HG03565 (cell line): ENCODE data around the gene LZTS3.
"Not testable (repeated sequence)": the region's sequence is repeated elsewhere in the genome, so short reads cannot be mapped to it uniquely, and the experiment has no call there.

Experiments used
- ATAC-seq: cut with Tn5 transposase; IDR thresholded peaks from one replicate; pipeline ENCODE4 v1.9.1; 2021; ENCODE audit warnings: mild to moderate bottlenecking, moderate library complexity; ENCODE audit not compliant: unreplicated experiment

LZTS3 gene

GRCh38 chr20:3146732-3147341 lies 26.5 kb downstream of the LZTS3 start:
- ATAC-seq, result no peak

- no peak for ATAC-seq
These were observed 31.6 kb downstream of the LZTS3 start for GRCh38 chr20:3141757-3142156.

GRCh38 chr20:3137492-3137891 lies 35.9 kb downstream of the LZTS3 start:
- no peak for ATAC-seq

GRCh38 chr20:3135507-3136070 lies 37.8 kb downstream of the LZTS3 start:
- no peak for ATAC-seq

- no peak for ATAC-seq
These were observed 39.2 kb downstream of the LZTS3 start for GRCh38 chr20:3134151-3134550.

- no peak for ATAC-seq
These were observed 40.2 kb downstream of the LZTS3 start for GRCh38 chr20:3133155-3133554.

GRCh38 chr20:3130051-3130600 lies 43.2 kb downstream of the LZTS3 start:
- no peak for ATAC-seq

- ATAC-seq, result no peak
These were observed 44.3 kb downstream of the LZTS3 start for GRCh38 chr20:3129094-3129493.

GRCh38 chr20:3128275-3128984 lies 44.9 kb downstream of the LZTS3 start:
- no peak for ATAC-seq

GRCh38 chr20:3126527-3126859 lies 46.9 kb downstream of the LZTS3 start:
- no peak for ATAC-seq

GRCh38 chr20:3125776-3126526 lies 47.4 kb downstream of the LZTS3 start:
- ATAC-seq, result not testable (repeated sequence)

GRCh38 chr20:3124773-3125560 lies 48.4 kb downstream of the LZTS3 start:
- not testable (repeated sequence) for ATAC-seq

- not testable (repeated sequence) for ATAC-seq
These were observed 49.2 kb downstream of the LZTS3 start for GRCh38 chr20:3124163-3124562.

GRCh38 chr20:3123542-3123941 lies 49.8 kb downstream of the LZTS3 start:
- no peak for ATAC-seq

GRCh38 chr20:3121955-3122610 lies 51.3 kb downstream of the LZTS3 start:
- ATAC-seq, result no peak

GRCh38 chr20:3121271-3121911 lies 52.0 kb downstream of the LZTS3 start:
- no peak for ATAC-seq

GRCh38 chr20:3119044-3119443 lies 54.3 kb downstream of the LZTS3 start:
- ATAC-seq, result no peak

- not testable (repeated sequence) for ATAC-seq
These were observed 55.4 kb downstream of the LZTS3 start for GRCh38 chr20:3117839-3118379.

- no peak for ATAC-seq
These were observed 57.0 kb downstream of the LZTS3 start for GRCh38 chr20:3116341-3116740.
